Activated CD4-positive, alpha-beta T cell treated with anti-CD3 and anti-CD28 coated beads, Interleukin-2, amount 10 ng/mL, durations not matched to agents 24 days and 14 days (primary cell): ENCODE results near the gene MEGF11. TPM values are rescaled to one million over a fixed set of nuclear protein-coding genes. Genes with fewer than 3 reads are reported as not detected.
A peak's percentile ranks its signal among the peaks of the same experiment; 100 is the strongest.
"Not testable (repeated sequence)": the region's sequence is repeated elsewhere in the genome, so short reads cannot be mapped to it uniquely, and the experiment has no call there.

ENCODE experiments used
- DNase-seq: peaks from one replicate; pipeline ENCODE4 v3.0.0; 2022
- H3K27ac Mint-ChIP-seq: one replicate; pipeline ENCODE4 v1.8.0; 2022; ENCODE audit warnings: mild to moderate bottlenecking, mixed read lengths
- H3K27me3 Mint-ChIP-seq: one replicate; pipeline ENCODE4 v1.8.0; 2022; ENCODE audit warnings: mixed read lengths
- H3K36me3 Mint-ChIP-seq: one replicate; pipeline ENCODE4 v1.8.0; 2022; ENCODE audit warnings: low read depth, mild to moderate bottlenecking, mixed read lengths
- H3K4me1 Mint-ChIP-seq: one replicate; pipeline ENCODE4 v1.8.0; 2021; ENCODE audit warnings: mixed read lengths
- H3K4me3 Mint-ChIP-seq: one replicate; pipeline ENCODE4 v1.8.0; 2022; ENCODE audit warnings: mild to moderate bottlenecking, moderate library complexity, mixed read lengths
- H3K9me3 Mint-ChIP-seq: one replicate; pipeline ENCODE4 v1.8.0; 2021; ENCODE audit warnings: mixed read lengths
- intact Hi-C: fragments of 100-400 bp; cut with micrococcal nuclease; formaldehyde crosslinking; loops from one replicate; pipeline ENCODE4 v1.15.1; 2023
- total RNA-seq: library from RNA; stranded (reverse); gene quantifications from 2 replicates; pipeline ENCODE4 v1.2.3, GENCODE V29; 2022

MEGF11 gene
- total RNA-seq, 1 donor from 2014 or later: not detected

DNA sequence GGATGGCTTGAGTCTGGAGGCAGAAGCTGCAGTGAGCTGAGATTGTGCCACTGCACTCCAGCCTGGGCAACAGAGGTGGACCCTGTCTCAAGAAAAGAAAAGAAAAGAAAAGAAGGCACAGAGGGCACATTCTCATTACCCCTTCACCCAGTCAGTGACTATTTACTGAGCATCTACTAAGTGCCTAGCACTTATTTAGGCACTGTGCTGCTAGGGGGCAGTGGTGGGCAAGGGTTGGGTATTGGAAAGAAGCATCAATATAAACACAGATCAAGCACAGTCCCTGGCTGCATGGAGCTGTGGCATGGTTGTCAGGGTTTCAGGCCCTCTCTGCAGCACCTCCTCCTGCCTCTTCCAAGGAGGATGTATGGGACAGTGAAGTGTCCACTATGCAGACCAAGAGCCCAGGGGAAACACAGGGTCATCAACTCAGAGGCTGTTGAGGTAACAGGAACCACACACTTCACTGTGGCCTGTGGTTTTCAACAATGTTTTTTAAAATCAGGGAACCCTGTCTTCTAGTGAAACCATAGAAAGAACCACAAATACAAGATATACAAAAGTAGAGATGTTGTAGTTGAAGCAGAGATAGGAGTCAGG, 245.8 kb downstream of the MEGF11 start:
- Mint-ChIP-seq H3K4me3 (no peak overlapping the region), H3K27ac (no peak overlapping the region), H3K4me1 (no peaks in the 10 kb centered on the region), H3K27me3 (peaks cover 5% of the 10 kb centered on the region), H3K36me3 (no peaks in the 10 kb centered on the region), H3K9me3 (peaks cover 3% of the 10 kb centered on the region)
- intact Hi-C loops: no loop called here
- peak; percentile 57 for DNase-seq

DNA sequence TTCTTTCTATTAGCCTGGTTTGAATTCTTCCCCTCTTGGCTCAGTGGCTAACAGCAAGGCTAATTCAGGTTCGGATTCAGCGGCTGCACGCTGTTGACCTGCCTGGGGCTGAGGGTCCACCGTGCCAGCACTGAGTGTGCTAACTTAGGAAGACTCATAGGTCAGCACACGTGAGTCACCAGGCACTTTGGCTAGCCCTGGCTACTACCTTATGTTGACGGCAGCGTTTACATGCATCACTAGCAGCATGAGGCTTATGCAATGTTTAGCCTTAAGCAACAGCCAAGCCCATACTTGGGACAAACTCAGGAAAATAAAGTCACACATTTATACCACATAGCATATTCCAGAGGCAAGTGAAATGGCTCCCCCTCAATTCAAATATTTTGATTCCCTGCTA, 246.6 kb downstream of the MEGF11 start:
- Mint-ChIP-seq H3K4me3 (no peak overlapping the region), H3K36me3 (no peaks in the 10 kb centered on the region), H3K27me3 (peaks cover 8% of the 10 kb centered on the region), H3K27ac (no peak overlapping the region), H3K9me3 (peaks cover 3% of the 10 kb centered on the region), H3K4me1 (no peaks in the 10 kb centered on the region)
- no peak for DNase-seq
- intact Hi-C loops: no loop called here

DNA sequence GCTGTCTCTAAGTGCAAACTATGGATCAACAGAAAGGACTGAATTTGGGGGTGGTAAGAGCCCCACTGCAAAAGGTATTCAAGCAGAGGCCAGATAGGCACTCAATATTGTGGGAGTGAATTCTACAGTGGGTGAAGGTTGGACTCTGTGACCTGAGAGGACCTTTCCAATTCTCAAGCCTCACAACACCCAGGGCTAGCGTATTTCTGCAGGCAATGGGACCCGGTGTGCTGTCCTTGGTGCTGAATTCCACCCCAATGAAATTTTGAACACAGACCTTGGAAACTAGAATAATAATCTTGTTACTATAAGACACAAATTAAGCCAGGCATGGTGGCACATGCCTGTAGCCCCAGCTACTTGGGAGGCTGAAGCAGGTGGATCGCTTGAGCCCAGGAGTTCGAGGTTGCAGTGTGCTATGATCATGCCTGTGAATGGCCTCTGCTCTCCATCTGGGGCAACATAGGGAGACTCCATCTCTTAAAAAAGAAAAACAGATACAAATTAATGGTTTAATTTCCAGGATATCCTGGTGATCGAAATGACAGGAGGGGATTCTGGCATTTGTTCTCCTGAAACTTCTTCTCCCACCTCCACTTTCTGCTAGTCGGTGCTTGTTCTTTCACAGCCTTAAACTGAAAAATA, 248.8 kb downstream of the MEGF11 start:
- Mint-ChIP-seq H3K4me3 (no peak overlapping the region), H3K9me3 (peaks cover 3% of the 10 kb centered on the region), H3K27me3 (peaks cover 10% of the 10 kb centered on the region), H3K4me1 (no peaks in the 10 kb centered on the region), H3K36me3 (no peaks in the 10 kb centered on the region), H3K27ac (no peak overlapping the region)
- peak; percentile 79 for DNase-seq
- intact Hi-C loops: no loop called here

DNA sequence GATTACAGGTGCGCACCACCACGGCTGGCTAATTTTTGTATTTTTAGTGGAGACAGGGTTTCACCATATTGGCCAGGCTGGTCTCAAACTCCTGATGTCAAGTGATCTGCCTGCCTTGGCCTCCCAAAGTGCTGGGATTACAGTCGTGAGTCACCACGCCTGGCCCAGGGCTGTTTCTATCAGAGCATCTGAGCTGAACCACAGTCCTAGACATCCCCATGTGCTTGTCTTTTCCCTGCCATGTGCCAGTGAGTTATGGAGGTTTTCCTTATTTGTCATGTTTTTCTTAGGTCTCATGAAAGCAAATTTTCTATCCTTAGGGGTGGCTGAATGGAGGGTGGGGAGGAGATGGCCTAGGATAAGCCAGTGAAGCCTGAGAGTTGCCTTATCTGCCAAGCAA, 250.4 kb downstream of the MEGF11 start:
- H3K9me3 Mint-ChIP-seq, intact Hi-C loops, DNase-seq, H3K27ac Mint-ChIP-seq, H3K4me1 Mint-ChIP-seq, H3K36me3 Mint-ChIP-seq, H3K4me3 Mint-ChIP-seq: not testable (repeated sequence)
- H3K27me3 Mint-ChIP-seq: peaks cover 14% of the 10 kb centered on the region

DNA sequence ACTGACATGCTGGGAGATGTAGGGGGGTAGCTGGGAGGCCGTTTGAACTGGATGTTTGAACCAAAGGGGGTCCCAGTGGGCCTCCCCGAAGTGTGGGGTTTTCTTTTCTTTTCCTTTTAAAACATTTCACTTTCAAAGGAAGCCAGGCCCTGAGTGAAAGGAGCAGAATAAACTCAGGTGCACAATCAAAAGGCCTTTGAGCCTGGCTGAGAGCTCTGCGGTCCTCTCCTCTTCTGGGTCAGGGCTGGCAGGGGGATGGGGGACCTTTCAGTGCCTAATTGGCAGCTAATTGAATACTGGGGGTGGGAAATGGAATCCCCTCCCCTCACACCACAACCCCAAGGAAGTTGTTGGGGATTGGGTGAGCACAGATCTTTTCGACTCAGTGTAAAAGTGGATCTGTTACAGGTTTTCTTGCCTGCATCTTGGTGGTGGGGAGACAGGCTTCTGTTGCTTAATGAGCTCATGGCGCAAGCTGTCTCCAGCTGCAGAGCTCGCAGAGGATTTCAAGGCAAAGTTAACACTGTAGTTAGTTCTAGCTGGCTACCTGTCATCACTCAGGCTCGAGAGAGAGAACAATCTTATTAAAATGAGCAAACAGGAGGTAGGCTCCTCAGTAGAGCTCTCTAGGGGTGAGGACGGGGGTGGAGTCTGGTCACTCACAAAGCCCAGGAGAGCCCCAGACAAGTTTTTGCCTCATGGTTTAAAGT, 251.7 kb downstream of the MEGF11 start:
- intact Hi-C loops: no loop called here
- Mint-ChIP-seq H3K4me1 (no peaks in the 10 kb centered on the region), H3K4me3 (no peak overlapping the region), H3K27ac (no peak overlapping the region), H3K27me3 (peaks cover 14% of the 10 kb centered on the region), H3K36me3 (no peaks in the 10 kb centered on the region), H3K9me3 (peaks cover 3% of the 10 kb centered on the region)
- no peak for DNase-seq

DNA sequence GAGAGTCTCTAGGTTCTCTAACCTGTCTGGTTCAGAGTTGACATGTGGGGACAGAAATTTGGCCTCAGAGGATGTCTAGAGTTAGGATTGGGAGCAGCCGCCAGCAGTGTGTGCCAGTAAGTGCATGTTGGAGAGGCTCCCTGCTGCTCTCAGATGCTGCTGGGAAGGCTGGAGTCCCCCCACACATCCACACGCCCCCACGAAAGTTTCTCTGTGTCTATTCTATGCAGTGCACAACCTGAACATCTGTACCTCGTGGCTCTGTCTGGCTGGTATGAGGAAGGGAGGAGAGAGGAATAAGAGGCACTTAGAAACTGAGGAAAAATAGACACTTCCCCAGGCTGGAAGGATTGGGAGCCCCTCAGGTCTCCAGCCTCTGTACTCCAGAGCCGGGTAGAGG, 252.5 kb downstream of the MEGF11 start:
- H3K4me3 Mint-ChIP-seq: no peak overlapping the region
- no peaks in the 10 kb centered on the region for H3K36me3 Mint-ChIP-seq
- DNase-seq: no peak
- peaks cover 3% of the 10 kb centered on the region for H3K9me3 Mint-ChIP-seq
- no peak overlapping the region for H3K27ac Mint-ChIP-seq
- intact Hi-C loops: no loop called here
- H3K4me1 Mint-ChIP-seq: no peaks in the 10 kb centered on the region
- peaks cover 14% of the 10 kb centered on the region for H3K27me3 Mint-ChIP-seq

DNA sequence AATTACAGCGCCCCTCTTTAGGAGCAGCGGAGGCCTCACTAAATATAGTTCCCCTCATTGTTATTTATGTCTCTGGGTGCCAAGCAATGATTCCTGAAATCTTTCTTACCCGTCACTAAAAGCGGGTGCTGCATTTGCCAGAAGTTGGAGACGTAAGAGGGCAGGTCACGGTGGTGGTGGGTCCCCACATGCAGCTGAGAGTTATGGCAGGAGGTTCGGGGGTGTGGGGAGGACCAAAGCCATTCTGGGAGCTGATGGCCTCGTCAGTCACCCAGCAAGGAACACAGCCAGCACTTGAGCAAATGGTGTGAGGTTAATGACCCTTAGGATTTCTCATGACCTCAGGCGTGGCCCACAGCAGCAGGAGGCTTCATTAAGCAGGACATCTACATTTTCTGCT, 255.1 kb downstream of the MEGF11 start:
- no peaks in the 10 kb centered on the region for H3K36me3 Mint-ChIP-seq
- H3K9me3 Mint-ChIP-seq: no peaks in the 10 kb centered on the region
- H3K27ac Mint-ChIP-seq: no peak overlapping the region
- DNase-seq: no peak
- peaks cover 15% of the 10 kb centered on the region for H3K27me3 Mint-ChIP-seq
- intact Hi-C loops: no loop called here
- H3K4me3 Mint-ChIP-seq: no peak overlapping the region
- H3K4me1 Mint-ChIP-seq: no peaks in the 10 kb centered on the region

DNA sequence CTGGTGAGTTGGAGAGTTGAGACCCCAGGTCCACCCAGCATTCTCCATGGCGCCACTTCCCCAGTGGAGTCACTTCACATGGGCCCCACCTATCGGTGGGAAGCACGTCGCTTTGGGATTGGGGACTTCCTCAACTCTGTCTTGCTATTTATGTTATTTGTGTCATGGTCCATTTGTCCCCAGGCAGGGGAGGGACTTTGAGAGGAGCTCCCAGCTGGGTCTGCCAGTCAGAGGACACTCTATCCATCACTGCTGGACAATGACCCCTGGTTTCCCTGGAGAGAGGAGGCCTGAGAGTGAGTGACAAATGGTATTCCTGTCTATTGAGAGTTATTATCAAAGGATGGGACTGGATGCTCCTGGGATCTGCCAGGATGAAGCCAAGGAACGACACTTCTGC, 256.6 kb downstream of the MEGF11 start:
- H3K4me1 Mint-ChIP-seq: no peaks in the 10 kb centered on the region
- no peak overlapping the region for H3K4me3 Mint-ChIP-seq
- DNase-seq: no peak

DNA sequence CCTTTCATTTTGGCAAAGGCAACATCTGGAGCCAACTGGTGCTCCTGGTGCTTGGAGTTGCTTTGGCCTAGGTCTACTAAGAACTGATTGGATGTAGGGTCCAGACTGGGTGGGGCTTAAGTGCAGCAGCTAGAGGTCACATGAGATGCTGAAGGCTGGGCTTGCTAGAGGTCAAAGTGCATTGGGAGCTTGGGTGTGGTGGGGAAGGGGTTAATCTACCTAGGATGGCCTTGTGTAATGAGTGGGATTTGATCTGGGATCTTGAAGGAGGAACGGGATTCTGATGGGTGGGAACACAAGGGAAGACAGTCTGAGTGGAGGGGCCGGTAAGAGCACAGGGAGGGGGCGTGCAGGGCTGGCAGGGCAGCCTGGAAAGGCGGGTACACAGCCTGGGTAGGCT, 258.7 kb downstream of the MEGF11 start:
- Mint-ChIP-seq H3K36me3 (no peaks in the 10 kb centered on the region), H3K4me3 (no peak overlapping the region), H3K27ac (no peak overlapping the region), H3K9me3 (no peaks in the 10 kb centered on the region), H3K27me3 (peaks cover 31% of the 10 kb centered on the region), H3K4me1 (no peaks in the 10 kb centered on the region)
- intact Hi-C loops: no loop called here
- DNase-seq: no peak

More for the DNA sequence above, 256.6 kb downstream of the MEGF11 start:
- H3K27ac Mint-ChIP-seq: no peak overlapping the region
- intact Hi-C loops: no loop called here
- peaks cover 19% of the 10 kb centered on the region for H3K27me3 Mint-ChIP-seq
- H3K9me3 Mint-ChIP-seq: no peaks in the 10 kb centered on the region
- no peaks in the 10 kb centered on the region for H3K36me3 Mint-ChIP-seq

DNA sequence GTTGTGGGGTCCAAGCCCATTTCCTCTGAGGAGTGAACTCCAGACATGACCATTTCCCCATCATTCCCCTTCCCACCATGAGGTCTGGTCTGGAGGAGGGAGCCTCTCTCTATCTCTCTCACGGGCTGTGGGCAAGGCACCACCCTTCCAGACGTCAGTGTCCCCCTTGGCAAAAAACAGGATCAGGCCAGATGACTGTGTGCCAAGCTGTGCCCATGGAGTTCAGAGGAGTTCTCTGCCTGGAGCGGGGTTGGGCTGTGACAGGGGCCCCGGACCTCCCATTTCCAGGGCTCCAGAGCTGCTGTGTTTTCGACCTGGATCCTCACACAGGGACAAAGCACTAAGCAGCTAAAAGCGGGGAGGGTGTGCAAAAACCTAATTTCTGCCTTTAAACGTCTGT, 259.8 kb downstream of the MEGF11 start:
- intact Hi-C loops: no loop called here
- Mint-ChIP-seq H3K9me3 (no peaks in the 10 kb centered on the region), H3K4me1 (no peaks in the 10 kb centered on the region), H3K4me3 (no peak overlapping the region), H3K27ac (no peak overlapping the region), H3K27me3 (peaks cover 28% of the 10 kb centered on the region), H3K36me3 (no peaks in the 10 kb centered on the region)
- DNase-seq: no peak

DNA sequence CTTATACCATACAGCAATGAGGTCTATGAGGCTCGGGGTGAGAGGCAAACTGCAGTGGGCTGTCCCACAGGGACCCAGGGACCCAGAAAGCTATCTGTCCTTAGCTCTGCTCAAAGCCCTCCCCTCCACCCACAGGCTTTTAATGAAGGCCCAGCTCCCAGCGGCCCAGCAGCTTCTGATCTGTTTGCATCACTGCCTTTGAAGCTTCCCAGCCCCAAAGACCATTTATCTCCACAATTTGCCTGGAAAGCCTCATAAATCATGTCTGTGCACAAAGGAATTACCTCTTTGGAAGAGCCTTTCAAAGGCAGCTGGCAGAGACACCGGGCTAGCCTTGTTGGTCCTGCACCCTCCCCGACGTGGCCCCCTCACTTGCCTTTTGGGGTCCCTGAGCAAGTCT, 260.3 kb downstream of the MEGF11 start:
- no peak for DNase-seq
- Mint-ChIP-seq H3K27ac (no peak overlapping the region), H3K27me3 (peaks cover 30% of the 10 kb centered on the region), H3K9me3 (no peaks in the 10 kb centered on the region), H3K4me3 (no peak overlapping the region), H3K4me1 (no peaks in the 10 kb centered on the region), H3K36me3 (no peaks in the 10 kb centered on the region)
- intact Hi-C loops: no loop called here

DNA sequence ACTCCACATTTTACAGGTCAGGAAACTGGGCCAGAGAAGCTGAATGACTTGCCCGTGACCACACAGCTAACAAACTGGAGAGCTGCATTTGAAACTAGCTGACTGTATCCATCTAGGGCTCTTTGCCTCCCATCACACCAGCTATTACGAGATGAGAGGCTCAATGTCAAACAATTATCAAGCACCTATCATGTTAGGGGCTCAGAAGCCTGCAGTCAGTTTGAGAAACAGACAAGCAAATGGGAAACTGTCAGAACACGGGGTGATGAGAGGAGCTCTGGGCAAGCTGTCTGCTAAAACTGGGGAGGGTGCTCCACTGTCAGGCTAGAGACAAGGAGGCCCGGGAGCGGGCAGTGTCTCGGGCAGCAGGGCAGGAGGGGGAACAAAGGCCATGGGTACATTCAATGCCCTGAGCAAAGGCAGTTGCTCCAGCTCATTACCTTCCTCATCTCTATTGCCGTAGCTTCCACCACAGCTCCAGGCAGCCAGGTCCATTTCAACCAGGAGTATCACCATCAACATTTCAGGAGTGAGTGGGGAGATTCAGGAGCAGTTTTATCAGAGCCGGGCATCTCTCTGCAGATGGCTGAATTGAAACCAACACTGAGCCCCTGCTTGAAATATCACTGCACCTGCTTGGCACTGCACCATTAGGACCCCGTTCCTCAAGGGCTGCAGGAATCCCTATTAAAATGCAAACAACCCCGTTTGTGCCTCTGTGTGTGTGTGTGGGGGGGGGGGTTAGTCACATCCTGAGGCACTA, 261.6 kb downstream of the MEGF11 start:
- H3K27me3 Mint-ChIP-seq: peaks cover 36% of the 10 kb centered on the region
- H3K4me1 Mint-ChIP-seq: no peaks in the 10 kb centered on the region
- no peak overlapping the region for H3K4me3 Mint-ChIP-seq
- H3K9me3 Mint-ChIP-seq: no peaks in the 10 kb centered on the region
- intact Hi-C loops: no loop called here
- H3K36me3 Mint-ChIP-seq: no peaks in the 10 kb centered on the region
- no peak overlapping the region for H3K27ac Mint-ChIP-seq
- DNase-seq: no peak

DNA sequence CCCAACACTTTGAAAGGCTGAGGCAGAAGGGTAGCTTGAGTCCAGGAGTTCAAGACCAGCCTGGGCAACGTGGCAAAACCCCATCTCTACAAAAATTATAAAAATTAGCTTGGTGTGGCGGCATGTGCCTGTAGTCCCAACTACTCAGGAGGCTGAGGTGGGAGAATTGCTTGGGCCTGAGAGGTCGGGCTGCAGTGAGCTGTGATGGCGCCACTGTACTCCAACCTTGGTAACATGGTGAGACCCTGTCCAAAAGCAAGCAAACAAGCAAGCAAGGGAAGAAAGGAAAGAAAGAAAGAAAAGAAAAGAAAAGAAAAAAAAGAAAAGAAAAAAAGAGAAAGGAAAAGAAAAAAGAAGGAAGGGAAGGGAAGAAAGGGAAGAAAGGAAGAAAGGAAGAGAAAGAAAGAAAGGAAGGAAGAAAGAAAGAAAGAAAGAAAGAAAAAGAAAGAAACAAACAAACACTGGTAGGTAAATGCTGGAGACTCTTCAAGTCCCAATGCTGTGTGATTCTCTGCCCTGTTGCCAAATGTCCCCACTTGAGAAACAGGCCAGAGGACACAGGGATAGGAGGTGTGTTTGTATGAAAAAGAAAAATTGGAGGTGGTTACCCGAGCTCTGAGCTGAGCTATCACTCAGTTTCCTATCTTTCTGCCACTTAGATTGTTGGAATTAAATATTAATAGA, 263.1 kb downstream of the MEGF11 start:
- Mint-ChIP-seq H3K4me3 (no peak overlapping the region), H3K9me3 (no peaks in the 10 kb centered on the region), H3K4me1 (no peaks in the 10 kb centered on the region), H3K27ac (no peak overlapping the region), H3K36me3 (no peaks in the 10 kb centered on the region), H3K27me3 (peaks cover 44% of the 10 kb centered on the region)
- intact Hi-C loops: no loop called here
- no peak for DNase-seq
